NCI-H1092 (cell line): Measurements from ENCODE around the gene SPDYE11.
"Not testable (repeated sequence)": the region's sequence is repeated elsewhere in the genome, so short reads cannot be mapped to it uniquely, and the experiment has no call there.

Source experiments
- DNase-seq: peaks from one replicate; lab custom pipeline; 2025; lab: John Stamatoyannopoulos, UW

The SPDYE11 gene, protein sequence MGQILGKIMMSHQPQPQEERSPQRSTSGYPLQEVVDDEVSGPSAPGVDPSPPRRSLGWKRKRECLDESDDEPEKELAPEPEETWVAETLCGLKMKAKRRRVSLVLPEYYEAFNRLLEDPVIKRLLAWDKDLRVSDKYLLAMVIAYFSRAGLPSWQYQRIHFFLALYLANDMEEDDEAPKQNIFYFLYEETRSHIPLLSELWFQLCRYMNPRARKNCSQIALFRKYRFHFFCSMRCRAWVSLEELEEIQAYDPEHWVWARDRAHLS

DNA sequence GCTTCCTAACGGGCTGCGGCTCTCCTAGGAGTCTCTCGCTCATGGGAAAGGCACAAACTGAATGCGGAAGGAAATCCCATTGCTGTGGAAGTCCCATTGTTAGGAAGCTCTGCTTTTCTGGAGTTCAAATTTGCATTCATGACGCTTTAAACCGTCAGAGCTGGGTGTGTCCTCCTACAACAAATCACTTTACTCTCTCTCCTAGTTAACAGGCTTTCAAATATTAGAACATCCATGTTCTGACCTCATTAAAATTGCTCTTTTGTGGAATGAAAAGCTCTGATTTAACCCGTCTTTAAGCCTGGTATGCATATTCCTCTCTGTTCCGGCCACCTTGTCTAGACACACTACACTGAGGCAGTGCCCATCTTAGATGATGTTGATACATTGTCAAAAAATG is at the start of gene SPDYE11:
Gene SPDYE11, minus strand, starts transcription at position 101 of the 400 bp plus-strand sequence. CDS start 1,800 bp downstream, outside the sequence.
- not testable (repeated sequence) for DNase-seq

DNA sequence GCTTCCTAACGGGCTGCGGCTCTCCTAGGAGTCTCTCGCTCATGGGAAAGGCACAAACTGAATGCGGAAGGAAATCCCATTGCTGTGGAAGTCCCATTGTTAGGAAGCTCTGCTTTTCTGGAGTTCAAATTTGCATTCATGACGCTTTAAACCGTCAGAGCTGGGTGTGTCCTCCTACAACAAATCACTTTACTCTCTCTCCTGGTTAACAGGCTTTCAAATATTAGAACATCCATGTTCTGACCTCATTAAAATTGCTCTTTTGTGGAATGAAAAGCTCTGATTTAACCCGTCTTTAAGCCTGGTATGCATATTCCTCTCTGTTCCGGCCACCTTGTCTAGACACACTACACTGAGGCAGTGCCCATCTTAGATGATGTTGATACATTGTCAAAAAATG is 28.2 kb upstream of the SPDYE11 start, which contains the start of gene SPDYE9:
Gene SPDYE9, minus strand, starts transcription at position 101 of the 400 bp plus-strand sequence. CDS start 1,800 bp downstream, outside the sequence.
- not testable (repeated sequence) for DNase-seq

DNA sequence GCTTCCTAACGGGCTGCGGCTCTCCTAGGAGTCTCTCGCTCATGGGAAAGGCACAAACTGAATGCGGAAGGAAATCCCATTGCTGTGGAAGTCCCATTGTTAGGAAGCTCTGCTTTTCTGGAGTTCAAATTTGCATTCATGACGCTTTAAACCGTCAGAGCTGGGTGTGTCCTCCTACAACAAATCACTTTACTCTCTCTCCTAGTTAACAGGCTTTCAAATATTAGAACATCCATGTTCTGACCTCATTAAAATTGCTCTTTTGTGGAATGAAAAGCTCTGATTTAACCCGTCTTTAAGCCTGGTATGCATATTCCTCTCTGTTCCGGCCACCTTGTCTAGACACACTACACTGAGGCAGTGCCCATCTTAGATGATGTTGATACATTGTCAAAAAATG is 28.0 kb downstream of the SPDYE11 start, which contains the start of gene SPDYE8:
Gene SPDYE8, minus strand, starts transcription at position 101 of the 400 bp plus-strand sequence. CDS start 1,800 bp downstream, outside the sequence.
- not testable (repeated sequence) for DNase-seq

DNA sequence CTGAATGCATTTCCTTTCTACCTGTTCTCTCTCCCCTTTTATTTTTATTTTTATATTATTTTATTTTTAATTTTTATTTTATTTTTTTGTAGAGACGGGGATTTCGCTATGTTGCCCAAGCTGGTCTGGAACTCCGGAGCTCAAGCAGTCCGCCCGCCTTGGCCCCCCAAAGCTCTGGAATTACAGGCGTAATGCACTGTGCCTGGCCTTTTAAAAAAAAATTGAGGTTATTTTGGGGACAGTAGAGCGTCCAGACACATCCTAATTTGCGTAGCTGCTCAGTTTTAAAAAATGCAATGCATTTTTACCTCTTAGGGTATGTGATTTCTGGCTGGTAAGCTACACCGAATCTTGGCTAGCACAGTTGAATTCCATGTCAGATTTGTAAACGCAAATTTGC is 51.2 kb downstream of the SPDYE11 start:
- DNase-seq, result not testable (repeated sequence)

DNA sequence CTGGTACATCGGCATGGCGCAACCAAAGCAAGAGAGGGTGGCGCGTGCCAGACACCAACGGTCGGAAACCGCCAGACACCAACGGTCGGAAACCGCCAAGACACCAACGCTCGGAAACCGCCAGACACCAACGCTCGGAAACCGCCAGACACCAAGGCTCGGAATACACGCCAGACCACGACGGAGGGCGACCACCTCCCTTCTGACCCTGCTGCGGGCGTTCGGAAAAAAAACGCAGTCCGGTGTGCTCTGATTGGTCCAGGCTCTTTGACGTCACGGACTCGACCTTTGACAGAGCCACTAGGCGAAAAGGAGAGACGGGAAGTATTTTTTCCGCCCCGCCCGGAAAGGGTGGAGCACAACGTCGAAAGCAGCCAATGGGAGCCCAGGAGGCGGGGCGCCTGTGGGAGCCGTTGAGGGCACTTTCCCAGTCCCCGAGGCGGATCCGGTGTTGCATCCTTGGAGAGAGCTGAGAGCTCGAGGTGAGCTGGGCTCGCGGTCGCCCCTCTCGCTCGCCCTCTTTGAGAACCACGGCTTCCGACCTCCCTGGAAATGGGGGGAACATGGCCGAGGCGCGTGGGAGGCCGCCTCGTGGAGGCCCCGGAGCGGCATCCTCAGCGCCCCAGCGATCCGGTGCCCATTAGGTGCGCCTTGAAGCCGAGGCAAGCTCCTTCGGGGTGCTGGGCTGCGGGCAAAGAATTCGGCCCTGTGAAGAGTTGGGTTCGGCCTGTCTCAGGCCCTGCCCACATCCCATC is 51.8 kb downstream of the SPDYE11 start:
- not testable (repeated sequence) for DNase-seq

DNA sequence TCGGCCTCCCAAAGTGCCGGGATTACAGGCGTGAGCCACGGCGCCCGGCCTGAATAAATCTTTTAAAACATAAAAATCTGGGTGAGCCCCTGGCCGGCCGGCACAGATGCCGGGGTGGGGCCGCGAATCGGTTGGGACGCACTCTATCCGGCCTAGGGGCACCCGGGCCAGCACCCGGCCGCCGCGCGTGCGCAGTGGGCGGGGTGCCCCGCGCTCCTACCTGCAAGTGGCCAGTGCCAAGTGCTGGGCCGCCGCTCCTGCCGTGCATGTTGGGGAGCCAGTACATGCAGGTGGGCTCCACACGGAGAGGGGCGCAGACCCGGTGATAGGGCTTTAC is 52.4 kb downstream of the SPDYE11 start:
- DNase-seq, result not testable (repeated sequence)

DNA sequence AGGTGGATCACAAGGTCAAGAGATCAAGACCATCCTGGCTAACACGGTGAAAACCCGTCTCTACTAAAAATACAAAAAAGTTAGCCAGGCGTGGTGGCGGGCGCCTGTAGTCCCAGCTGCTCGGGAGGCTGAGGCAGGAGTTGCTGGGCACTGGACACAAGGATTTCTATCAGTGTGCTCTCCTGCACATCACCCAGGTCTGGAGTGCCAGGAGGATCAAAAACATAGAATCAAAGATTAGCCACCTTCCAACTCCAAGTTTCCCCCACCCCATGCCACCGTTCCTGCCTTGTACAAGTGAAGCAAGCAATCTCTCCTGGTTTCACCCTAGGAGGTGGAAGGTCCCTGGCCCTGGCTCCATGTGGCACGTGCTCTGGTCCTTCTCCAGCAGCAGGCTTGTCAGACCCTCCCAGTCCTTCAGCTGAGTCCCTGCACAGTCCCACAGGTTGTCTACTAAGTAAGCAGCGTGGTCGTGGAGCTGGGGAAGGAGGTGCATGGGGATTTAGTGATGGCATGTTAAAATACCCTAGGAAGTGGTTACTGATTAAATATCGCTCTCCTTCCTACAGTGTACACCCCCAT is 59.7 kb downstream of the SPDYE11 start:
- not testable (repeated sequence) for DNase-seq
